Stimulated activated CD4-positive, alpha-beta T cell treated with anti-CD3 and anti-CD28 coated beads, TNF-alpha, amount 100 ng/mL, for 4 hours (primary cell): ENCODE results near the gene GLI2.

Experiments used
- DNase-seq, 3 experiments: peaks; one replicate each; pipeline ENCODE4 v3.0.0-alpha.2; 2020; ENCODE audit warnings: low read depth in 3 of 3

The GLI2 gene

GRCh38 chr2:120770641-120771040, 35.0 kb downstream of the GLI2 start:
- no peak for DNase-seq

DNA sequence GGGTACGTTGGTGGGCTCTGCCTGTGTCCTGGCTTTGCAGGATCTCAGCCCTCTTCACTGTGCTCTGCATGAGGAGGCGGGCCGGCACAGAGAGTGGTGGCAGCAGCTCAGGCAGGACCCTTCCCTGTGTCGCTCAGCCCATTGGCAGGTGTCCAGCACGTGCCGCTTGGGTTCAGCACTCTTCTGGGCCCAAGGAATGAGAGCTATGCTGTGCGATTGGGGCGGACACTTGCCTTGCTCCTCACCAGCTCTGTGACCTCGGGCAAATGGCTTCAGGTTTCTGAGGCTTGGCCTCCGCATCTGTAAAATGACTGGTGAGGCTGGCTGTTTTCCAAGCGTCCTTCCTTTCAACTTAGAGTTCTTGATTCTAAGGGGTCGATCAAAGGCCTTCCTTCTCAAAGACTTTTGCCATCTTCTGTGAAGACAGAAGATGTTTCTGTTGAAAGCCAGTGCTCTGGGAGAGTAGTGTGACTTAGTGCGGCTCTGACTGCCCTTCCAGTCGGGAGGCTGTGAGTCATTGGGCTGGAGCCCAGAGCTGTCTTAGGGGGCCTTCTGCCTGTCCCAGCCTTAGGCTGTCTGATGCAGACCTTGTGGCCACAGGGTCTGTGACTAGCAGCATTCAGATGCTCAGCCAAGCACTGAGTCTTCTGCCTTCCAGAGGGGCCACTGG, 35.6 kb downstream of the GLI2 start:
- no peak for DNase-seq

DNA sequence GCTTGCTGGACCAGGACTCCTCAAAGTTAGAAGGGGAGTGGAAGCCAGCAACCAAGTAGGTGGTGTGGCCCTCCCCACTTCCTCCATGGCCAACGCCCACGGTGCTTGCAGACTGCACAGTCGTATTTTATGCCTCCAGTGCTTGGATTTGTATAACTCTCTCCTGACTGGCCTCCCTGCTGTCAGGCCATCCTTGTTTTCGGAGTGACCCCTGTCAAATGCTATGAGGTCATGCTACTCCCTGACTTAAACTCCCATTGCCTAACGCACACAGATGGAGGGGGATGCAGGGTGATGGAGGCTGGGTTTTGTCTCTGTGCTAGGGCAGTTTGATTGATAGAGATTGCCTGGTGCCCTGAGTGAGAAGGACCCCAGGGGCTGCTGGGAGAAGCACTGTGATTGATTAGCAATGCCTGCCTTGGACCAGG, 36.1 kb downstream of the GLI2 start:
- DNase-seq, result no peak

DNA sequence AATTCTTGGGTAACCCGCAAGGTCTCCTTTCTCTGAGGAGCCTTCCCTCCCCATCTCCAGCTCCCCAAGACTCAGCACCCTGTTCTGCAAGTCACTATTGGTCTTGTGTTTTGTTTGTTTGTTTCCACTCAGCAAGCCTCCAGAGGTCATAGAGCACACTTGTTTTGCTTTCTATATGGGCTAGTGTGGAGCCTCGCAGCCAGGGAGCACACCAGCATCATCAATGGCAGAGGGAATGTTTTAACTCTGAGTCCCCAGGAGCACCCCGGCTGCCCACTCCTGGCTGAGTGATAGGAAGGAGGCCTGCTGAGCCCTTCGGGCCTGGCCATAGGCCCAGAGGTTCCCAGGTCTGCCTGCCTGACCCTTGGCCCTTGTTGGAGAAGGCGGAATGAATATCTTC, 36.6 kb downstream of the GLI2 start:
- DNase-seq, result no peak

DNA sequence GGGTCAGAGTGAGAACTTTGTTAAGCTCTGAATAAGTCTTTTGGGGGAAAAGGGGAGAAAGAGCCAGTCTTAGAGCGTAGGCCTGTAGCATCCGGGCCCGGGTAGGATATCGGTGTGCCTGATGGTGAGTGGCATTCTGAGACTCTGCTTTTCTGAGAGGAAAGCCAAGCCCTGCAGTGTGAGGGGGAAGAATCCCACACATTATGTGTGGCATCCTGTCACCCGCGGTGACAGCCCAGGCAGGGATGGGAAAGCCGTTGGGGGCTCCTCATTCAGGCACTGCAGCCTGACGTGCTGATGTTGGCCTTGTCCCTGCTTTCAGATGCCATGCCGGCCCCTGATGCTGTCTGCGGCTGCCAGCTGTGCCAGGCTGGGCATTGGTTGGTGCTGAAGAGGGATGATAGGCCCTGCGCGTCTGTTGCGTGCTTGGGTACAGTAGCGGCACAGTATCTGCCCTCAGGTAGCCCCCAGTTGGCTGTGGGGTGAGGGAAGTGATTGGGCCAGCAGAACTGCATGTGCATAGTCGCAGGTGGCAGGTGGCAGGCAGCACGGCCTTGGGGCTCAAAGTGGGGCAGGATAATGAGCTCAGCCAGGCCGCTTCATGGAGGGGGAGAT, 37.6 kb downstream of the GLI2 start:
- no peak for DNase-seq

DNA sequence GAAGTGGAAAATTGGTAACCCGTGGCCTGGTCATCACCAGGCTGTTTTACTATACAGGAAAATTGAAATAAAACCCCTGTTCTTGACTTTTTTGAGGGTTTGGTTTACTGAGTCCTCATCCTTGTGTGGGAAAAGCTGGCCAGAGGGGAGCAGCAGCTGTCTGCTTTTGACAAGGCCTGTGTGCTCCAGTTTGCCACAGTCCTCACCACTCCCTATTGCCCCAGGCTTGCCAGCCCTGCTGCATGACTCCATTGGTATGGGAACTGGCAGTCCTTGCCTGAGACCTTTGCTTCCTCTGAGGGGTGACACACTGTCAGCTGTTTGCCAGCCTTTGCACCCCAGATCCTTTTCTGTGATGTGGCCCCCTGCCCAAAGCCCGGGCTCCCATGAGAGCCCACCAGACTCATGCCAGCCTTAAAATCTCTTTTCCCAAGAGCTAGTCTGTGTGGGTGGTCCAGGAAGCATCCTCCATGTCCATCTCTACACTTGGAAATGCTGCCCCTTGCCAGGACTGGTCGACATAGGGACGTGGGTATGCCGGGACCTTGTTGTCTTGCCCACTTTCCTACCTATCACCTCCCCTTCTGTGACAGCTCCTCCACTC, 39.0 kb downstream of the GLI2 start:
- DNase-seq, result no peak

DNA sequence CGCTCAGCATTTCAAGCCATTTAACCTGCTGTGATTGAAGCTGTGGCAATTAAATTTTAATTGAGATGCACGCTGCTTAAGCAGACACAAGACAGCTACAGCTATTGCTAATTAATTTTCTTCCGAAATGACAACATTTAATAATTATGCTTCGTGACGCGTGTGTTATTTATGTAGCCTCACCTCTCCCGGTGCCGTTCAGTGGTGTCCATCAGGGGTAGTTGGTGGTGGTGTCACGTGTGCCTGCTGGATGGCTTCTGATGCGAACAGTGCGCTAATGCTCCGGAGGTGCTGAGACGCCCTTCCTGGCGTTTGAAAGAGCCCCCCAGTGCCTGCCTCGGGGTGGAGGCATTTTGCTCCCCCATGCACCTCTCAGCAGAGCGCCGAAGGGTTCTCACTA, 39.5 kb downstream of the GLI2 start:
- no peak for DNase-seq

DNA sequence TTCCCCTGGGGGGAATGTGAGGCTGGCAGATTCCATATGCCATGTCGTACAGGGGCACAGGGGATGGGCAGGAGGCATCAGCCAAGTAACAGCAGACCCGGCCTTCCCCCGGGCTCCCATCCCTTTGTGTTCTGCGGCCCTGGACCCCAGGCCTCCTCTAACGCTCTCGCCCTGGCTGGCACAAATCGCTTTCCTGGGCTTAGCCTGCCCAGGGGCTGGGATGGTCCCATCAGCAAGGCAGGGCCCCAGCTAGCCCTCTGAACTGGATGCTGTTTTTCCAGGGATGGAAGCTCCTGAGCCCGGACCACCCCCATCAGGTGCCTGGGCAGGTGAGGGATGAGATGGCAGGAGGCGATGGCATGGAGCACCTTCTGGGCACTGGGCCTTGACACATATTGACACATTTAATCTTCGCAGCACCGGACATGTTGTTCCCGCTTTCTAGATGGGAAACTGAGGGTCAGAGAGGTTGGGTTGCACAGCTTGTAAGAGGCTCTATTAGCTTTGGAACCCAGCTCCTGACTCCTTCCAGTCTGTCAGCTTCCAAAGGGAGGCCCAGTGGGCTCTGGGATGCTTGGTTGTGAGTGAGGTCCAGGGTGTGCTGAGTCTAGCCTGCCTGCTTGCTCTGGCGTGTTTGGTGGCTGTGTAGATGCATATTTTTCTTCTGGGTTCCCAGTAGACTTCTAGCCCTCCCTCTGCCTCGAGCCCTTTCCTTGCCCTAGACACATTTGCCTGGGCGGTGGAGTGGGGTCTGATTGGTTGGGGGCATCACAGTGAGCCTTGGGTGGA, 40.3 kb downstream of the GLI2 start:
- DNase-seq, result no peak

- DNase-seq, result no peak
Observed at GRCh38 chr2:120776649-120777048, 41.0 kb downstream of the GLI2 start.

- no peak for DNase-seq
Observed at GRCh38 chr2:120777170-120777751, 41.6 kb downstream of the GLI2 start.

- DNase-seq, result no peak
Observed at GRCh38 chr2:120777787-120778186, 42.1 kb downstream of the GLI2 start.

- no peak for DNase-seq
Observed at GRCh38 chr2:120778244-120778643, 42.6 kb downstream of the GLI2 start.

DNA sequence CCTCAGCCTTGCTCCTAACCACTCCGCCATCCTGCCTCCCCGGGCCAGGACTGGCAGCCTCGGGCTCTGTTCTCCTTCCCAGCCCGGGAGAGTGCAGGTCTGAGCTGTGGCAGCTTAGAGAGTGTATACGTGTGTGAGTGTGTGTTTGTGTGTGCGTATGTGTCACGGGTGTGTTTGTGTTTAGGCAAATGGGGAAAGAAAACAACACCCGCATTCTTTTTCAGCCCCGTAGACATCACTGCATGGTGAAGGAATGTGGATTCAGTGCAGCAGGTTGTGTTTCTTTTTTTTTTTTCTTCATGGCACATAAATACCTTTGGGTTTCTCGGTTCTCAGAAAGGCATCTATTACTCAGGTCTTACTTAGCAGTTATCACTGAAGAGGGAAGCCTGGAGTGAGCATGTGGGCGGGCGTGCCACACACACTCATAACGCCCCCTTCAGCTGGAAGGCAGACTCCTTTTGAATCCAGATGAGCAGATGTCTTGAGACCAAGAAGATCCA, 44.2 kb downstream of the GLI2 start:
- DNase-seq, result no peak

DNA sequence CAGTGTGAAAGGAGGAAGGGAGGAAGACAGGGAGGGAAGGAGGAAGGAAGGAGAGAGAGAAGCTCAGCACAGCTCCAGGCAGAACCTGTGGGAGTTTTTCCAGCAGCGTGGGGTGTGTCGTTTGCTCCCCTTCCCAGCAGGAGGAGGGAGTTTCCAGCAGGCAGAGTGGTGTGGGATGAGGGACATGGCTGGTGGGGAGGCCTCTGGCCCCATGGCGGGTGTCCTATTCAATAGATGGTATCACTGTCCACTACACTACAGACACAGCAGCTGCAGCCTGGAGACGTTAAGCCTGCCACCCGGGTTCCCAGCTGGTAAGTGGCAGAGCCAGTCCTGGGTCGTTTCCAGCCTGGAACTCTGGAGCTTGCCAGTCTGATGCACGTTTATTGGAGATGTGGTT, 44.7 kb downstream of the GLI2 start:
- no peak for DNase-seq

DNA sequence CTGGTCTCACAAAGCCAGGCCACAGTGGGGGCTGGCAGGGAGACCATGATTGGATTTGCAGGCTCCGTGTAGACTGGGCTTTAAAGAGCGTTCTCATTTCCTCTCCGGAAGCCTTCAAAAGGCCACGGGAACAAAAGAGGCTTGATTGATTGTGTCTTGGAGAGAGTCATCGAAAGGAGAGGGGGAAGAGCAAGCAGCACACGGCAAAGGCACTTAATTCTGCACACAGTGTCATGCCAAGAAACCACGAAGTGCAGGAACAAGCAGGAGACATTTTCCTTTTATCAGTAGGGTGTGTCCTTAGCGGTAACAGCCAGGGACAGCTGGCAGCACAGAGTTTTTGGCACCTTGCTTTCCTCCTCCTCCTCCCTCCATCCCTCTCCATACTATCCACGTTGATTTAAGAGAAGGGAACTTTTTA, 47.7 kb downstream of the GLI2 start:
- DNase-seq, result no peak

DNA sequence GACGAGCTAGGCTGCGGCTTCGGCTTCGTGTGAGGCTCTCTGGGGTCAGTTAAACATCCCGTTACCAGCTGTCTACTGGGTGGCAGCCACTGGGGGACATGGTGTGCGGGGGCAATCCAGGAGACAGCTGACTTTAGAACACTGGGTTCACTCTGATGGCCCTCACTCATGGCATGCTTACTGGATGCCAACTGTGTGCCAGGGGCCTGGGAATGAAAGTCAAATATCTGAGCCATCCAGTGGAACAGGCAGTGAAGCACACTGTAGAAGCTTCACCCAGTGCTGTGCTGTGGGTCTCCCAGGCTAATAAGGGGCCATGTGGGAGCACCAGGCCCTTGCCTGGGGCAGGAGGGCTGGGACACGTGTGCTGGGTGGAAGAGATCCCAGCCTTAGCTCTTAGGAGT, 48.3 kb downstream of the GLI2 start:
- no peak for DNase-seq
